Mesenteric fat pad (tissue), 1 donor: ENCODE data around the gene NEU1. TPM values are rescaled to one million over a fixed set of nuclear protein-coding genes. Genes with fewer than 3 reads are reported as not detected.
"Not testable (repeated sequence)": the region's sequence is repeated elsewhere in the genome, so short reads cannot be mapped to it uniquely, and the experiment has no call there.

Source experiments
- DNase-seq: peaks from one replicate; pipeline ENCODE4 v3.0.0-alpha.2; 2020; ENCODE audit warnings: low spot score
- total RNA-seq: library from RNA; stranded (reverse); fragmentation: NEBNext Ultra II Directional; extraction: Animal tissue kit (Norgen Biotek cat#: 25700); gene quantifications from one replicate; pipeline ENCODE4 v1.2.1, GENCODE V29; 2021
- donor health status: DM: yes; HTN: yes; CAD: no.

Gene NEU1
- total RNA-seq, 1 donor from 2014 or later: 40.7 TPM

- no peak for DNase-seq
Measured at GRCh38 chr6:31821301-31822035, 41.2 kb downstream of the NEU1 start.

DNA sequence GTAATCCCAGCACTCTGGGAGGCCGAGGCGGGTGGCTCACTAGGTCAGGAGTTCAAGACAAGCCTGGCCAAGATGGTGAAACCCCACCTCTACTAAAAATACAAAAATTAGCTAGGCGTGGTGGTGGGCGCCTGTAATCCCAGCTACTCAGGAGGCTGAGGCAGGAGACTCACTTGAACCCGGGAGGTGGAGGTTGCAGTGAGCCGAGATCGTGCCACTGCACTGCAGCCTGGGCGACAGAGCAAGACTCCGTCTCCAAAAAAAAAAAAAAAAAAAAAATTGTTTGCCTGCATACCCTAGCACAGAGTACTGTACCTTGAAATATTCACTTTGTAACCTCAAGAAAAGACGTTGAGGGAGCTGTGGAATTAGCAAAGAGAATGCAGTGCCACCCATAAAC, 42.2 kb downstream of the NEU1 start:
- not testable (repeated sequence) for DNase-seq

DNA sequence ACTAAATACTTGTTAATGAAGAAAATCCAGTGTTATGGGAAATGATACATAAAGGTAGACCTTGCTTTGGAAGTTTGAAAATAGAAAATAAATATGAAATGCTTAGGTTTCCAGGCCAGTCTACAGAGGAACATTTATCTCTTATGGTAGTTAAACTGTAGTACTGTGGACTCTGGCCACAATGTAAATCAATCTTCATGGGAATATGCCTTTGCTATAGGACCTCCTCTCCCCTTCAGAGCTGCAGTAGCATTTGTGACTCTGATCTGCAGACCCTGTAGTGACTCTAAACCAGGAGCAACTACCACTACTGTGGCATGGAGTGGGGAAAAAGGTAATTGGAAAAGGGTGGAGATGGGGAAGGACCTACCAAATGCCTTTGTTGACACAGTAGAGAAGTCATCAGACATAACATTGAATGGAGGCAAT, 42.7 kb downstream of the NEU1 start:
- DNase-seq: no peak

DNA sequence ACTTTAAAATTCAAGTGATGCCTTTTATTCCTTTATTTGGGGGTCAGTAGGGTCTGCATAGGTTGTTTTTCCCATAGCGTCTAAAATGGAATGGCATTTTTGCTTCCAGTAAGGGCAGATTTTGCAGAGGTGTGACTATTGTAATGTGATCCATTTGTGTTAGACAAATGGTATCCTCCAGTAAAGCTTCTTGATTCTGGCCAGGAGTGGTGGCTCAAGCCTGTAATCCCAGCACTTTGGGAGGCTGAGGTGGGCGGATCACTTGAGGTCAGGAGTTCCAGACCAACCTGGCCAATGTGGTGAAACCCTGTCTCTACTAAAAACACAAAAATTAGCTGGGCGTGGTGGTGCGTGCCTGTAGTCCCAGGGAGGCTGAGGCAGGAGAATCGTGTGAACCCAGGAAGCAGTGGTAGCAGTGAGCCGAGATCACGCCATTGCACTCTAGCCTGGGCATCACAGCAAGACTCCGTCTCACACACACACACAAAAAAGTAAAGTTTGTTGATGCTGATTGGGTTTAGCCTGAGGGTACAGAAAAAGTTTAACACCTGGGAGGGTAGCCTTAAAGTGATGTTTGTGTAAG, 44.6 kb downstream of the NEU1 start:
- DNase-seq: not testable (repeated sequence)

GRCh38 chr6:31817133-31817928, 45.3 kb downstream of the NEU1 start:
- not testable (repeated sequence) for DNase-seq

DNA sequence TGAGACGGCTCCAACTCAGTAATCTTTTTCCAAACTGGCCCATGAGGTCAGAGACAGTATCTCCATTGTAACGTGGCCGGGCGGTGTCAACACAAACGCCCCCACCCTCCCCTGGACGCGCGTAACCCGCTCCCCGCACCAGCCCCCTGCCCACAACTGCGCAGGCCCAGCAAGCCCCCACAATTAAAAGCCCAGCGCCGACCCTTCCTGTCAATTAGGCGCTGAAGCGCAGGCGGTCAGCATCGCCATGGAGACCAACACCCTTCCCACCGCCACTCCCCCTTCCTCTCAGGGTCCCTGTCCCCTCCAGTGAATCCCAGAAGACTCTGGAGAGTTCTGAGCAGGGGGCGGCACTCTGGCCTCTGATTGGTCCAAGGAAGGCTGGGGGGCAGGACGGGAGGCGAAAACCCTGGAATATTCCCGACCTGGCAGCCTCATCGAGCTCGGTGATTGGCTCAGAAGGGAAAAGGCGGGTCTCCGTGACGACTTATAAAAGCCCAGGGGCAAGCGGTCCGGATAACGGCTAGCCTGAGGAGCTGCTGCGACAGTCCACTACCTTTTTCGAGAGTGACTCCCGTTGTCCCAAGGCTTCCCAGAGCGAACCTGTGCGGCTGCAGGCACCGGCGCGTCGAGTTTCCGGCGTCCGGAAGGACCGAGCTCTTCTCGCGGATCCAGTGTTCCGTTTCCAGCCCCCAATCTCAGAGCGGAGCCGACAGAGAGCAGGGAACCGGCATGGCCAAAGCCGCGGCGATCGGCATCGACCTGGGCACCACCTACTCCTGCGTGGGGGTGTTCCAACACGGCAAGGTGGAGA, 47.4 kb downstream of the NEU1 start, which contains the start of the genes HSPA1A and HSPA1L:
TSS of gene HSPA1A (plus strand) at position 519 of the 814 bp plus-strand sequence. CDS start at position 733, 214 bp downstream.
TSS of gene HSPA1L (minus strand) at position 259 of the 814 bp plus-strand sequence. CDS start 3,311 bp downstream, outside the sequence.
- DNase-seq: peak; percentile 97

GRCh38 chr6:31814677-31815024, 48.0 kb downstream of the NEU1 start:
- DNase-seq: peak; percentile 95

- no peak for DNase-seq
Measured at GRCh38 chr6:31813465-31813849, 49.2 kb downstream of the NEU1 start.

DNA sequence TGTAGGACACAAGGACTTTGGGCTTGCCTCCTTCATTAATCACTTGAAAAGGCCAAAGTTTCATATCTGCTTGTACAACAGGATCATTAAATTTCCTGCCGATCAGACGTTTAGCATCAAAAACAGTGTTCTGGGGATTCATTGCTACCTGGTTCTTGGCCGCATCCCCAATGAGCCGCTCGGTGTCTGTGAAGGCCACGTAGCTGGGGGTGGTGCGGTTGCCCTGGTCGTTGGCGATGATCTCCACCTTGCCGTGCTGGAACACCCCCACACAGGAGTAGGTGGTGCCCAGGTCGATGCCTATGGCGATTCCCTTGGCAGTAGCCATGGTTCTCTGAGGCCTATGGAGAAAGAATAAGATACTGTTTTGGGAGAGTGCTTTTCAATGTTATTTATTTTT, 51.0 kb downstream of the NEU1 start:
- no peak for DNase-seq

DNA sequence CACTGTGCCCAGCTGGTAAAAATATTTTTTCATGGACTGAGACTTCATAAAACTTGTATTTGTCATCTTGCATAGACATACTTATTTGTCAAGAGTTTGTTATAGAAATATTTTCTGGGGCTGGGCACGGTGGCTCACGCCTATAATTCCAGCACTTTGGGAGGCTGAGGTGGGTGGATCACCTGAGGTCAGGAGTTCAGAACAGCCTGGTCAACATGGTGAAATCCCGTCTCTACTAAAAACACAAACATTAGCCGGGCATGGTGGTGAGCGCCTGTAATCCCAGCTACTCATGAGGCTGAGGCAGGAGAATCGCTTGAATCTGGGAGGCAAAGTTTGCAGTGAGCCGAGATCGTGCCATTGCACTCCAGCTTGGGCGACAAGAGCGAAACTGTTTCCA, 54.0 kb downstream of the NEU1 start:
- not testable (repeated sequence) for DNase-seq

Other genes starting within 250 kb of the NEU1 start
- gene AIF1, start 247.6 kb downstream of the NEU1 start, total RNA-seq: 60.1 TPM
- 162 TPM for gene PRRC2A, start 242.1 kb downstream of the NEU1 start, total RNA-seq
- gene BAG6, start 210.2 kb downstream of the NEU1 start, total RNA-seq: 229 TPM
- 3.3 TPM for gene APOM, start 206.9 kb downstream of the NEU1 start, total RNA-seq
- gene C6orf47, start 202.0 kb downstream of the NEU1 start, total RNA-seq: 21.6 TPM
- 10.5 TPM for gene GPANK1, start 197.8 kb downstream of the NEU1 start, total RNA-seq
- 125 TPM for gene CSNK2B, start 196.7 kb downstream of the NEU1 start, total RNA-seq
- 15.5 TPM for gene LY6G5B, start 192.8 kb downstream of the NEU1 start, total RNA-seq
- 1.9 TPM for gene LY6G5C, start 181.8 kb downstream of the NEU1 start, total RNA-seq
- 38.8 TPM for gene ABHD16A, start 159.5 kb downstream of the NEU1 start, total RNA-seq
- gene LY6G6F, start 156.0 kb downstream of the NEU1 start, total RNA-seq: not detected
- not detected for gene LY6G6D, start 147.5 kb downstream of the NEU1 start, total RNA-seq
- not detected for gene LY6G6C, start 141.1 kb downstream of the NEU1 start, total RNA-seq
- not detected for gene MPIG6B, start 139.4 kb downstream of the NEU1 start, total RNA-seq
- gene DDAH2, start 133.5 kb downstream of the NEU1 start, total RNA-seq: 123 TPM
- gene CLIC1, start 126.3 kb downstream of the NEU1 start, total RNA-seq: 408 TPM
- gene MSH5, start 122.8 kb downstream of the NEU1 start, total RNA-seq: 14.8 TPM
- 2.0 TPM for gene SAPCD1, start 100.2 kb downstream of the NEU1 start, total RNA-seq
- gene VWA7, start 85.5 kb downstream of the NEU1 start, total RNA-seq: 0.77 TPM
- 62.6 TPM for gene VARS1, start 67.1 kb downstream of the NEU1 start, total RNA-seq
- 25.7 TPM for gene LSM2, start 55.9 kb downstream of the NEU1 start, total RNA-seq
- gene HSPA1L, start 47.5 kb downstream of the NEU1 start, total RNA-seq: 0.84 TPM
- gene HSPA1A, start 47.3 kb downstream of the NEU1 start, total RNA-seq: 139 TPM
- 111 TPM for gene HSPA1B, start 35.1 kb downstream of the NEU1 start, total RNA-seq
- 0.51 TPM for gene SLC44A4, start 16.2 kb upstream of the NEU1 start, total RNA-seq
- 28.4 TPM for gene EHMT2, start 34.9 kb upstream of the NEU1 start, total RNA-seq
- gene ZBTB12, start 39.3 kb upstream of the NEU1 start, total RNA-seq: 2.9 TPM
- gene C2, start 64.9 kb upstream of the NEU1 start, total RNA-seq: 60.8 TPM
- gene CFB, start 83.3 kb upstream of the NEU1 start, total RNA-seq: 38.0 TPM
- 59.2 TPM for gene NELFE, start 96.2 kb upstream of the NEU1 start, total RNA-seq
- 52.5 TPM for gene SKIC2, start 96.4 kb upstream of the NEU1 start, total RNA-seq
- 17.1 TPM for gene DXO, start 109.3 kb upstream of the NEU1 start, total RNA-seq
- gene C4A, start 119.2 kb upstream of the NEU1 start, total RNA-seq: 36.2 TPM
- gene C4B, start 152.0 kb upstream of the NEU1 start, total RNA-seq: 32.7 TPM
- 0.45 TPM for gene CYP21A2, start 175.6 kb upstream of the NEU1 start, total RNA-seq
- gene TNXB, start 246.5 kb upstream of the NEU1 start, total RNA-seq: 187 TPM